Measurements from ENCODE around the gene ETFB. TPM values are rescaled to one million over a fixed set of nuclear protein-coding genes. Genes with fewer than 3 reads are reported as not detected.

The ETFB gene
- total and polyA plus RNA-seq, 9 of the 15 experiments (the other 6 are each of a cell fraction or from before 2014, with no cell fraction given), result 18.1 to 143 (median 96.1) TPM

DNA sequence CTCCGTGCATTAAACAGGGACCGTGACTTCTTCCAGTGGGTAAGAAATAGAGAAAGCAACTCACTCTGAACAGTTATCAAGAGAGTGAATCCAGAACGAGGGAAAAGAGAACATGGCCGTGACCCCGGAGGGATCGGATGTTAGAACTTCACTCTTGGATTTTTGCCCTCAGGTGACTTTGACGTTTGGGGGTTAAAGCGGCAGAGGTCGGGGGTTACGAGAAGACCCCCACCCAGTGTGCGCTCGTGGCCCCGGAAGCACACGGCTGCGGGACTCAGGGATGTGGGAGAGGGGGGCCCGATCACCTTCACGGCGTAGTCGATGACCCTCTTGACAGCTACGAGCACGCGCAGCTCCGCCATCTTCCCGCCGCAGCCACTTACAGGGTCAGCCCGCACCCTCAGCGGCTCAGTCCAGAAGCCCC is at the start of gene ETFB (continued):
- TF ChIP-seq, protein P1, sequence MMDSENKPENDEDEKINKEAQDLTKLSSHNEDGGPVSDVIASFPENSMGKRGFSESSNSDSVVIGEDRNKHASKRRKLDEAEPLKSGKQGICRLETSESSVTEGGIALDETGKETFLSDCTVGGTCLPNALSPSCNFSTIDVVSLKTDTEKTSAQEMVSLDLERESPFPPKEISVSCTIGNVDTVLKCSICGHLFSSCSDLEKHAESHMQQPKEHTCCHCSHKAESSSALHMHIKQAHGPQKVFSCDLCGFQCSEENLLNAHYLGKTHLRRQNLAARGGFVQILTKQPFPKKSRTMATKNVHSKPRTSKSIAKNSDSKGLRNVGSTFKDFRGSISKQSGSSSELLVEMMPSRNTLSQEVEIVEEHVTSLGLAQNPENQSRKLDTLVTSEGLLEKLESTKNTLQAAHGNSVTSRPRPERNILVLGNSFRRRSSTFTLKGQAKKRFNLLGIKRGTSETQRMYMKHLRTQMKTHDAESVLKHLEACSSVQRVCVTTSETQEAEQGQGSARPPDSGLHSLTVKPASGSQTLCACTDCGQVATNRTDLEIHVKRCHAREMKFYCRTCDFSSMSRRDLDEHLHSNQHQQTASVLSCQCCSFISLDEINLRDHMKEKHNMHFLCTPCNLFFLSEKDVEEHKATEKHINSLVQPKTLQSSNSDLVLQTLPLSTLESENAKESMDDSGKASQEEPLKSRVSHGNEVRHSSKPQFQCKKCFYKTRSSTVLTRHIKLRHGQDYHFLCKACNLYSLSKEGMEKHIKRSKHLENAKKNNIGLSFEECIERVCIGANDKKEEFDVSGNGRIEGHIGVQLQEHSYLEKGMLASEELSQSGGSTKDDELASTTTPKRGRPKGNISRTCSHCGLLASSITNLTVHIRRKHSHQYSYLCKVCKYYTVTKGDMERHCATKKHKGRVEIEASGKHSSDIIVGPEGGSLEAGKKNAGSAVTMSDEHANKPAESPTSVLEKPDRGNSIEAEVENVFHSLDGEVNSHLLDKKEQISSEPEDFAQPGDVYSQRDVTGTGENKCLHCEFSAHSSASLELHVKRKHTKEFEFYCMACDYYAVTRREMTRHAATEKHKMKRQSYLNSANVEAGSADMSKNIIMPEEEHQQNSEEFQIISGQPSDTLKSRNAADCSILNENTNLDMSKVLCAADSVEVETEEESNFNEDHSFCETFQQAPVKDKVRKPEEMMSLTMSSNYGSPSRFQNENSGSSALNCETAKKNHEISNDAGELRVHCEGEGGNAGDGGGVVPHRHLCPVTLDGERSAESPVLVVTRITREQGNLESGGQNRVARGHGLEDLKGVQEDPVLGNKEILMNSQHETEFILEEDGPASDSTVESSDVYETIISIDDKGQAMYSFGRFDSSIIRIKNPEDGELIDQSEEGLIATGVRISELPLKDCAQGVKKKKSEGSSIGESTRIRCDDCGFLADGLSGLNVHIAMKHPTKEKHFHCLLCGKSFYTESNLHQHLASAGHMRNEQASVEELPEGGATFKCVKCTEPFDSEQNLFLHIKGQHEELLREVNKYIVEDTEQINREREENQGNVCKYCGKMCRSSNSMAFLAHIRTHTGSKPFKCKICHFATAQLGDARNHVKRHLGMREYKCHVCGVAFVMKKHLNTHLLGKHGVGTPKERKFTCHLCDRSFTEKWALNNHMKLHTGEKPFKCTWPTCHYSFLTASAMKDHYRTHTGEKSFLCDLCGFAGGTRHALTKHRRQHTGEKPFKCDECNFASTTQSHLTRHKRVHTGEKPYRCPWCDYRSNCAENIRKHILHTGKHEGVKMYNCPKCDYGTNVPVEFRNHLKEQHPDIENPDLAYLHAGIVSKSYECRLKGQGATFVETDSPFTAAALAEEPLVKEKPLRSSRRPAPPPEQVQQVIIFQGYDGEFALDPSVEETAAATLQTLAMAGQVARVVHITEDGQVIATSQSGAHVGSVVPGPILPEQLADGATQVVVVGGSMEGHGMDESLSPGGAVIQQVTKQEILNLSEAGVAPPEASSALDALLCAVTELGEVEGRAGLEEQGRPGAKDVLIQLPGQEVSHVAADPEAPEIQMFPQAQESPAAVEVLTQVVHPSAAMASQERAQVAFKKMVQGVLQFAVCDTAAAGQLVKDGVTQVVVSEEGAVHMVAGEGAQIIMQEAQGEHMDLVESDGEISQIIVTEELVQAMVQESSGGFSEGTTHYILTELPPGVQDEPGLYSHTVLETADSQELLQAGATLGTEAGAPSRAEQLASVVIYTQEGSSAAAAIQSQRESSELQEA (IDR thresholded peaks at IDR 0.05; ENCODE audit: low read depth), result no peak
- no peak for TF ChIP-seq PHTF2 (CRISPR knock-in tag; IDR thresholded peaks at IDR 0.05)
- no peak for TF ChIP-seq ZNF354B (CRISPR knock-in tag; IDR thresholded peaks at IDR 0.05)
- TF ChIP-seq, protein P2, sequence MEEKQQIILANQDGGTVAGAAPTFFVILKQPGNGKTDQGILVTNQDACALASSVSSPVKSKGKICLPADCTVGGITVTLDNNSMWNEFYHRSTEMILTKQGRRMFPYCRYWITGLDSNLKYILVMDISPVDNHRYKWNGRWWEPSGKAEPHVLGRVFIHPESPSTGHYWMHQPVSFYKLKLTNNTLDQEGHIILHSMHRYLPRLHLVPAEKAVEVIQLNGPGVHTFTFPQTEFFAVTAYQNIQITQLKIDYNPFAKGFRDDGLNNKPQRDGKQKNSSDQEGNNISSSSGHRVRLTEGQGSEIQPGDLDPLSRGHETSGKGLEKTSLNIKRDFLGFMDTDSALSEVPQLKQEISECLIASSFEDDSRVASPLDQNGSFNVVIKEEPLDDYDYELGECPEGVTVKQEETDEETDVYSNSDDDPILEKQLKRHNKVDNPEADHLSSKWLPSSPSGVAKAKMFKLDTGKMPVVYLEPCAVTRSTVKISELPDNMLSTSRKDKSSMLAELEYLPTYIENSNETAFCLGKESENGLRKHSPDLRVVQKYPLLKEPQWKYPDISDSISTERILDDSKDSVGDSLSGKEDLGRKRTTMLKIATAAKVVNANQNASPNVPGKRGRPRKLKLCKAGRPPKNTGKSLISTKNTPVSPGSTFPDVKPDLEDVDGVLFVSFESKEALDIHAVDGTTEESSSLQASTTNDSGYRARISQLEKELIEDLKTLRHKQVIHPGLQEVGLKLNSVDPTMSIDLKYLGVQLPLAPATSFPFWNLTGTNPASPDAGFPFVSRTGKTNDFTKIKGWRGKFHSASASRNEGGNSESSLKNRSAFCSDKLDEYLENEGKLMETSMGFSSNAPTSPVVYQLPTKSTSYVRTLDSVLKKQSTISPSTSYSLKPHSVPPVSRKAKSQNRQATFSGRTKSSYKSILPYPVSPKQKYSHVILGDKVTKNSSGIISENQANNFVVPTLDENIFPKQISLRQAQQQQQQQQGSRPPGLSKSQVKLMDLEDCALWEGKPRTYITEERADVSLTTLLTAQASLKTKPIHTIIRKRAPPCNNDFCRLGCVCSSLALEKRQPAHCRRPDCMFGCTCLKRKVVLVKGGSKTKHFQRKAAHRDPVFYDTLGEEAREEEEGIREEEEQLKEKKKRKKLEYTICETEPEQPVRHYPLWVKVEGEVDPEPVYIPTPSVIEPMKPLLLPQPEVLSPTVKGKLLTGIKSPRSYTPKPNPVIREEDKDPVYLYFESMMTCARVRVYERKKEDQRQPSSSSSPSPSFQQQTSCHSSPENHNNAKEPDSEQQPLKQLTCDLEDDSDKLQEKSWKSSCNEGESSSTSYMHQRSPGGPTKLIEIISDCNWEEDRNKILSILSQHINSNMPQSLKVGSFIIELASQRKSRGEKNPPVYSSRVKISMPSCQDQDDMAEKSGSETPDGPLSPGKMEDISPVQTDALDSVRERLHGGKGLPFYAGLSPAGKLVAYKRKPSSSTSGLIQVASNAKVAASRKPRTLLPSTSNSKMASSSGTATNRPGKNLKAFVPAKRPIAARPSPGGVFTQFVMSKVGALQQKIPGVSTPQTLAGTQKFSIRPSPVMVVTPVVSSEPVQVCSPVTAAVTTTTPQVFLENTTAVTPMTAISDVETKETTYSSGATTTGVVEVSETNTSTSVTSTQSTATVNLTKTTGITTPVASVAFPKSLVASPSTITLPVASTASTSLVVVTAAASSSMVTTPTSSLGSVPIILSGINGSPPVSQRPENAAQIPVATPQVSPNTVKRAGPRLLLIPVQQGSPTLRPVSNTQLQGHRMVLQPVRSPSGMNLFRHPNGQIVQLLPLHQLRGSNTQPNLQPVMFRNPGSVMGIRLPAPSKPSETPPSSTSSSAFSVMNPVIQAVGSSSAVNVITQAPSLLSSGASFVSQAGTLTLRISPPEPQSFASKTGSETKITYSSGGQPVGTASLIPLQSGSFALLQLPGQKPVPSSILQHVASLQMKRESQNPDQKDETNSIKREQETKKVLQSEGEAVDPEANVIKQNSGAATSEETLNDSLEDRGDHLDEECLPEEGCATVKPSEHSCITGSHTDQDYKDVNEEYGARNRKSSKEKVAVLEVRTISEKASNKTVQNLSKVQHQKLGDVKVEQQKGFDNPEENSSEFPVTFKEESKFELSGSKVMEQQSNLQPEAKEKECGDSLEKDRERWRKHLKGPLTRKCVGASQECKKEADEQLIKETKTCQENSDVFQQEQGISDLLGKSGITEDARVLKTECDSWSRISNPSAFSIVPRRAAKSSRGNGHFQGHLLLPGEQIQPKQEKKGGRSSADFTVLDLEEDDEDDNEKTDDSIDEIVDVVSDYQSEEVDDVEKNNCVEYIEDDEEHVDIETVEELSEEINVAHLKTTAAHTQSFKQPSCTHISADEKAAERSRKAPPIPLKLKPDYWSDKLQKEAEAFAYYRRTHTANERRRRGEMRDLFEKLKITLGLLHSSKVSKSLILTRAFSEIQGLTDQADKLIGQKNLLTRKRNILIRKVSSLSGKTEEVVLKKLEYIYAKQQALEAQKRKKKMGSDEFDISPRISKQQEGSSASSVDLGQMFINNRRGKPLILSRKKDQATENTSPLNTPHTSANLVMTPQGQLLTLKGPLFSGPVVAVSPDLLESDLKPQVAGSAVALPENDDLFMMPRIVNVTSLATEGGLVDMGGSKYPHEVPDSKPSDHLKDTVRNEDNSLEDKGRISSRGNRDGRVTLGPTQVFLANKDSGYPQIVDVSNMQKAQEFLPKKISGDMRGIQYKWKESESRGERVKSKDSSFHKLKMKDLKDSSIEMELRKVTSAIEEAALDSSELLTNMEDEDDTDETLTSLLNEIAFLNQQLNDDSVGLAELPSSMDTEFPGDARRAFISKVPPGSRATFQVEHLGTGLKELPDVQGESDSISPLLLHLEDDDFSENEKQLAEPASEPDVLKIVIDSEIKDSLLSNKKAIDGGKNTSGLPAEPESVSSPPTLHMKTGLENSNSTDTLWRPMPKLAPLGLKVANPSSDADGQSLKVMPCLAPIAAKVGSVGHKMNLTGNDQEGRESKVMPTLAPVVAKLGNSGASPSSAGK (IDR thresholded peaks at IDR 0.05), result peak; percentile 58; the same call in 1 of the 2 replicates
- TF ChIP-seq ZNF324 (CRISPR knock-in tag; IDR thresholded peaks at IDR 0.05), result no peak
- peak; percentile 48 for TF ChIP-seq TAF9B (IDR thresholded peaks at IDR 0.05; ENCODE audit: partially characterized antibody)
- TF ChIP-seq ZFPM2 (CRISPR knock-in tag; IDR thresholded peaks at IDR 0.05), result no peak
- TF ChIP-seq NONO (IDR thresholded peaks at IDR 0.05; ENCODE audit: low read depth in 2 of 2, low read length in 1 of 2), result peak in 1 of 2 experiments; percentile 26; a peak in 1 of 4 replicates

Data from K562 (cell line).